Activated CD4-positive, alpha-beta T cell treated with anti-CD3 and anti-CD28 coated beads for 48 hours (primary cell): ENCODE results near the gene PHAF1.

ENCODE experiments used
- DNase-seq: peaks from one replicate; pipeline ENCODE4 v3.0.0-alpha.2; 2020

Gene PHAF1

GRCh38 chr16:67184453-67184994 is 74.8 kb downstream of the PHAF1 start:
- DNase-seq: no peak

DNA sequence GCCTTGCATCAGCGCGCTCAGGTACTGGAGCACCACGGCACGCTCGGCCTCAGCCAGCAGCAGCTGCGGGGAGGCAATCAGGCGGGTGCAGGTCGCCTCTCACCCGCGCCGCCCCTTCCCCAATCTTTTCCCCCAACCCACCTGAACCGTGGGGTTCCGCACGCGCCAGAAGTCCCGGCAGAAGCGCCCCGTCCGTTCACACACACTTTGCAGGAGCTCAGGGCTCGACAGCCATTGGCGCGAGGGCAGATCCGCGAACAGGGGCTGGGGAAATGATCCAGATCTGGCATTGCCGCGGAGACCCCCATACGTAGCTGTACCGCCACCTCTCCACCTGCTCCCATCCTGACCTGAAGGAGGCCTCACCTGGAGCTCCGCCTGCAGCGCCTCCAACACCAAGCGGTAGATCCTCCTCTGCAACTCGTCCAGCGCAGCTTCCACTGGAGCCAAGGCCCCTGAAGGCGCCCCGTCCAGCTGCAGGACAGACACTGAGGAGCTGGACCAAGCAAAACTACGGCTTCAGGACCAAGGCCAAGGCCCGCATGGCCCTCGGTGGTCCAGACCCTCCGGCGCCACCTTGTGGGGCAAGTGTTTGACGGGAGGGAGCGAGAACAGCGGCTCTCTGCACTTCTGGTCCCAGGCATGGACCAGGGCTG is 75.4 kb downstream of the PHAF1 start:
- peak; percentile 92 for DNase-seq

DNA sequence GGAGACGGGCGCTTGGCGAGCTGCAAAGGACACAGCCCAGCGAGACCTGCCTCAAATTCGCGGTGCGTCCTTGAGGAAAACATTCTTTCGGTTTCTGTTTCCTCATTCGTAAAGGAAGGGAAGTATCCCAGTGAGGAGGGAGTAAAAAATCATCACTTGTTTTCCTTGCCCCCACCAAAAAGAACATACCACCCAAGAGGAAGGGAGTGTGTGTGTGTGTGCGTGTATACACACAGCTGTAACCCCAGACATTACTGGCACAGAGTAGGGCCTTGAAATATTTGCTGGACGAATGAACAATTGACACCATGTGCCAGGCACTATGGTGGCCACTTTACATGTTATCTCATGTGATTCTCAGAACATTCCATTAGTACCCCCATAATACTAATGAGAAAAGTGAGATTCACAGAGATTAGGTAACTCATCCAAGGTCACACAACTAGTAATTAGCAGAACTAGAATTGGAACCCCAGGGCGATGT is 76.0 kb downstream of the PHAF1 start:
- DNase-seq: no peak

DNA sequence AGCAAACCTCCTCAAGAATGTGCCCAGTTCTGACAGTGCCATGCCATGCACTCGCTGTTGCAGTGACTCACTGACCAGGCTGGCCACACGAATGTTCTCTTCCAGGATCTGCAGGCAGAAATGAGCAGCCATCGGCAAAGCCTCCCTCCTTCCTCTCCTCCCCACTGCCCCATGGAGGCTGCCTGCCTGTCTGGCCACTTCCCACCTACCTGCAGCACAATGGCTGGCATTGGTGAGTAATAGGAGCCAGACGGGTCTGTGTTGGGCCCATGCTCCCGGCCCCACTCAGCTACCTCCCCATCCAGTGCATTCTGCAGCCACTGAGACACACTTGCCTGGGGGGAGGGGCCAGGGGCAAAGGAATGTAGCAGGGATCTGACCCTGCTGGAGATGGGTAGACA is 76.8 kb downstream of the PHAF1 start:
- no peak for DNase-seq

- DNase-seq: no peak
Observed at GRCh38 chr16:67187175-67187890, 77.6 kb downstream of the PHAF1 start.

DNA sequence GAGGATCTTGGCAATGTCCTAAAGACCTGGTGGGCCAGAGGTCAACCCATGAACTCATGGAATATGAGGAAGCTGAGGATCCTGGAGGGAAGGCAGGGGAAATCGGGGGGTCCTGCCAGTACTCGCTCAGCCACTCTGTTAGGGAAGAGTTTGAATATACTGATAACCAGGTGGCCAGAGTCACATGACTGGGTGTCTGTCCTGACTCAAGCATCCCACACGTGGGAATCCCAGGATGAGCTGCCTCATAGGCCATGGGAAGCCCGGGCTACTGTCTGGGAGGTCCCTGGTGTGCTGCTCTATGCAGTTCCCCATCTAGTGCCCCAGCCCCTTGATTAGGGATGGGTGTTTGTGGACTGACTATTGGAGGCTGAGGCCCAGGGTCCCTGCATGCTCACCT is 78.6 kb downstream of the PHAF1 start:
- DNase-seq: no peak

DNA sequence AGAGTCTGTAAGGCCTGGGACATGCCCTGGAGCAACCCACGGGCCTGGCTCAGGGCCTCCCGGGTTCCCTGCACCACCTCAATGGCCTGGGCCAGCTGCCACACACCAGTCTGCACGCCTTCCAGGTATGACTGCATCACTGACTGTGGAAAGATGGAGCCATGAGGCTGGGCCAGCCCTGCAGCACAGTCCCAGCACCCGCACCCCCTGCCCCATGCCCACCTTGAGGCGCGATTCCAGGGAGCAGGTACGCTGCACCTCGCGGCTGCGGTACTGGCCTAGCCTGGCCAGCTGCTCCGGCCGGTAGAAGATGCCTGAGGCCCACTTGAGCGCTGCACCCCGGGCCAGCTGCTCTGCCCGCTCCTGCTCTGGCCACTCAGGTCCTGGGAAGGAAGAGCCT is 79.1 kb downstream of the PHAF1 start:
- no peak for DNase-seq

- no peak for DNase-seq
Observed at GRCh38 chr16:67190041-67190440, 80.3 kb downstream of the PHAF1 start, which contains the start of gene EXOC3L1. Gene EXOC3L1 (minus strand): TSS chr16:67190136. CDS start chr16:67189676, 460 bp downstream.

- DNase-seq: no peak
Observed at GRCh38 chr16:67190448-67191399, 81.0 kb downstream of the PHAF1 start.

GRCh38 chr16:67191411-67191994 is 81.8 kb downstream of the PHAF1 start:
- DNase-seq: no peak

DNA sequence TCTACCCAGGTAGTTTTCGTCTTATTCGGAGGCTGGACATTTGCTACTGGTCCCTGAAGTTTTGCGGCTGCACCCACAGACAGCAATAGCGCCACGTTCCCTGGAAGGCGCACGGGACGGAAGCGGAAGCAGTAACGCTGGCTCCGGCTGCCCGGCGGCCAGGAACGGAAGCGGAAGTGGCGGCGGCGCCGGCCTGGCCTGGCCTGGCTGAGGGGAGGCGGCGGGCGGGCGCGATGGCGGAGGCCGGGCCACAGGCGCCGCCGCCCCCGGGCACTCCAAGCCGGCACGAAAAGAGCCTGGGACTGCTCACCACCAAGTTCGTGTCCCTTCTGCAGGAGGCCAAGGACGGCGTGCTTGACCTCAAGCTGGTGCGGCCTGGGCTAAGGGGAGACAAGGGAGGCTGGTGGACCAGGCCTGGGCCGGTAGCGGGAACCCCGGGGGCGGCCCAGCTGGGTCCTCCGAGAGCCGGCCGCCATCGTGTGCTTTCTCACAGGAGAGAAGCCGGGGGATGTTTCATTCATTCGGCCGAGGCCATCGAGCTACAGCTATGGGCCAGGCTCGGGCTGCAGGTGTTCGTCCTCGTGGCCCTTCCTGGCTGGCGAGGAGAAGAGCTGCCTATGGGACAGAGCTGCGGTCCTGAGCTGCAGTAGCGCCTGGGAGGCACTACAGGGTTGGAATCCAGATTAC is 82.4 kb downstream of the PHAF1 start, which contains the start of gene E2F4:
TSS of gene E2F4 (plus strand) at position 161 of the 687 bp plus-strand sequence. CDS start at position 234, 73 bp downstream.
- peak; percentile 93 for DNase-seq

DNA sequence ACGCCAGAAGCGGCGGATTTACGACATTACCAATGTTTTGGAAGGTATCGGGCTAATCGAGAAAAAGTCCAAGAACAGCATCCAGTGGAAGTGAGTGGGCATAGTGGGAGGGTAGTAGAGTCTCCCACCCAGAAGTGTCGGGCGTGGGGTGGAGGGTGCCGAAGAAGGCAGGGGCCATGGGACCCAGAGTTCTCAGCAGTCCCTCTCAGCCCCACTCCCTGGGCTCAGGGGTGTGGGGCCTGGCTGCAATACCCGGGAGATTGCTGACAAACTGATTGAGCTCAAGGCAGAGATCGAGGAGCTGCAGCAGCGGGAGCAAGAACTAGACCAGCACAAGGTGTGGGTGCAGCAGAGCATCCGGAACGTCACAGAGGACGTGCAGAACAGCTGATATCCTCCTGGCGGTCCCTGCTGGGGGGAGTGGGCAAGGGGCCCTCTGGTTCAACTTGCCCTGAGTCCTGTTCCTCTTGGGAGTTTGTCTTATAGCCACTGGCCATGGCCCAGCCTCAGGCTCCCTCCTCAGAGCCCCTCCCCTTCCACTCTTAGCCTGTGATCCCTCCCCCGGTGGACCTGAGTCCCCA is 83.1 kb downstream of the PHAF1 start:
- DNase-seq: no peak

- DNase-seq: no peak
Observed at GRCh38 chr16:67193536-67193935, 83.8 kb downstream of the PHAF1 start.

DNA sequence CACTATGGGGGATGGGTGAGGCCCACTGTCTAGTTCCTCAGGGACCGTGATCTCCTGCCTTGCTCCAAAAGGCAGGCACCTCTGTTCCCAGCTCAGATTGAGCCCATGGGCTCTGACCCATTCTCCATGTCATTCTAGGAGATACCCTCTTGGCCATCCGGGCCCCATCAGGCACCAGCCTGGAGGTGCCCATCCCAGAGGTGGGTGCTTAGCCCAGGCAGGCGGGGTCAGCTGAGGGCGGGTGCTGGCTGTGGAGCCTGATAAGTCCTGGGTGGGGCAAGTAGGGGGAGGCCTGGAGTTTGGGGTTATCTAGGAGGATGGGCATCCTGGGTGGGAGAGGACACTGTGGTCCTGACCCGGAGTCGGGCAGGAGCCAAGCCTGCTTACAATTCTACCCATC is 84.5 kb downstream of the PHAF1 start:
- no peak for DNase-seq

DNA sequence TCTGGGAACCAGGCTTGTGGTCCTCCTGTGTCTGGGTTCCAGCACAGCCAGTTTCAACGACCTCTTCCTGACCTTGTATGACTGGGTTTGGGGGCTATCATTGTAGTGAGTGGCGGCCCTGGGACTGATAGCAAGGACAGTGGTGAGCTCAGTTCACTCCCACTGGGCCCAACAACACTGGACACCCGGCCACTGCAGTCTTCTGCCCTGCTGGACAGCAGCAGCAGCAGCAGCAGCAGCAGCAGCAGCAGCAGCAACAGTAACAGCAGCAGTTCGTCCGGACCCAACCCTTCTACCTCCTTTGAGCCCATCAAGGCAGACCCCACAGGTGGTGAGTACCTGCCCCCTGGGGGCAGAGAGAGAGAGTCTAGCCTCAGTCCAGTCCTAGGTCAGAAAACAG is 85.9 kb downstream of the PHAF1 start:
- no peak for DNase-seq

DNA sequence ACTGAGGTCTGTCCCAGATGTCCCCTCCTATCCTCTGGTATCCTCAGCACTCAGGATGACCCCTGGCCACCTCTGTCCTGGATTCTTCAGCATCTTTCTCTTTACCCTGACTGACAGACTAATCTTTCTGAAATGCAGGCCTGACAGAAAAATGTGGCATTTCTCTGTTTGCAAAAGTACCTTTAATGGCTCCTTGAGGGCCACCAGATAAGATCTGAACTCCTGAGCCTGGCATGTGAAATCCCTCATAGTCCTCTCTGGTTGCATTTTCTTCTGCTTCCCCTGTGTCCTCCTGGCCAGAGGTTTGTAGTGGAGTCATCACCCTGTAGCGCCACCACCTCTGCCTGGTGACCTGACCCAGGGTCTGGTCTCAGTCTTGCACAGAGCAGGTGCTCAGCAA is 87.1 kb downstream of the PHAF1 start:
- no peak for DNase-seq

GRCh38 chr16:67197704-67198103 is 88.0 kb downstream of the PHAF1 start:
- no peak for DNase-seq
